T-helper 1 cell (primary cell): ENCODE data around the gene FPR3.
"Not testable (repeated sequence)": the region's sequence is repeated elsewhere in the genome, so short reads cannot be mapped to it uniquely, and the experiment has no call there.

ENCODE experiments used
- DNase-seq, 5 donors: peaks; one replicate each; pipeline ENCODE4 v3.0.0-alpha.2; 2012 to 2020

Gene FPR3

GRCh38 chr19:51784109-51784785, 10.7 kb upstream of the FPR3 start:
- DNase-seq: no peak

DNA sequence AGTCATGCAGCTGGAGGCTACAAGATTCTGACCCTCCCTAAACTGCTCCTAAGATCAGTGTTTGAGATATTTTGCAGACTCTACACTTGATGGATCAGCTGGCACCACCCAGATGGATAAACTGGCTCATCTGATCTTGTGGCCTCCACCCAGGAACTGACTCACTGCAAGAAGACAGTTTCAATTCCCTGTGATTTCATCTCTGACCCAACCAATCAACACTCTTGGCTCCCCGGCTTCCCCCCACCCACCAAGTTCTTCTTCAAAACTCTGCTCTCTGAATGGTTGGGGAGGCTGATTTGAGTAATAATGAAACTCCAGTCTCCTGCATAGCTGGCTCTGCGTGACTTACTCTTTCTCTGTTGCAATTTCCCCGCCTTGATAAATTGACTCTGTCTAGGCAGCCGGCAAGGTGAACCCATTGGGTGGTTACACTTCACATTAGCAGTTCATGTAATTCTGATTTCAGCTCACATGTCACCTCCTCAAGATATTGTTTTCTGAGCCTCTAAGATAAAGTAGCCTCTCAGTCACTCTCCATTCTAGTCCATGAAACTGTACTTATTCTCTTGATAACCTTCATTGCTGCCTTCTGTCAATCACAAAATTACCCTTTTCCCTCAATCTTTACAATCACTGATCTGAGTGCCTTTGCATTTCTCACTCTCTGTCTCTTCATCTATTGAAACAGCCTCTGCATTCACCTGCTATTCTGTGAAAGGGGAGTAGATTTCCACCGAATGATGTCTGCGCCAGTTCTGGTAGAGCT, 9.9 kb upstream of the FPR3 start:
- peak in 1 of 5 donors; percentile 47 for DNase-seq

DNA sequence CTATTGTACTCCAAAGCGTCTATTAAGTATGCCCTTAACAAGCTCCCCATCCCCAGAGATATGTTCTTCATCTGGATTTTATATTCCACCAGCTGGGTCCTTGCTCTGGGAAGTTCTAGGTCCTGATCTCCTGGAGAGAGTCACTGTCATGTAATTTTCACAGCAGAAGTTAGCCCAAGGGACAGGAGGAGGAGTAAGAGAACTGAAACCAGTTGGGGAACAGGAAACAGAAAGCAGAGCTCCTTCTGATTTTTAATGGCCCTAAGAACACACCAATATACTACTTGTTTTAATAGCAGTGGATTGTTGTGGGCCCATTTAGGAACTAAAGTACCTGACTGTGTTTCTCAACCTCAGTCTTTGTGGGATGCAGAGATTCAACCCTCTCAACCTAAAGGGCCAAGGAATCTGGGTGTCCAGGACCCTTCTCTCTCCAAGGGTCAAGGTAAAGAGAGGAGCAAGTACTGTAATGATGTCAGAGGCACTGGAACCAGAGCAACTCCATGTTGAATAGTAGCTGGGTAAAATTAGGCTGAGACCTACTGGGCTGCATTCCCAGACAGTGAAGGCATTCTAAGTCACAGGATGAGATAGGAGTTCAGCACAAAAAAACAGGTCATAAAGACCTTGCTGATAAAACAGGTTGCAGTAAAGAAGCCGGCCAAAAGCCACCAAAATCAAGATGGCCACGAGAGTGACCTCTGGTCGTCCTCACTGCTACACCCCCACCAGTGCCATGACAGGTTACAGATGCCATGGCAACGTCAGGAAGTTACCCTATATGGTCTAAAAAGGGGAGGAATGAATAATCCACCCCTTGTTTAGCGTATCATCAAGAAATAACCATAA, 8.1 kb upstream of the FPR3 start:
- DNase-seq: no peak

- no peak for DNase-seq
Observed at GRCh38 chr19:51788029-51788428, 6.9 kb upstream of the FPR3 start.

- no peak for DNase-seq
Observed at GRCh38 chr19:51789061-51789795, 5.7 kb upstream of the FPR3 start.

GRCh38 chr19:51792932-51793331, 2.0 kb upstream of the FPR3 start:
- DNase-seq: no peak

GRCh38 chr19:51793994-51794393, 963 bp upstream of the FPR3 start:
- DNase-seq: no peak

GRCh38 chr19:51796195-51796679, 1.3 kb downstream of the FPR3 start:
- no peak for DNase-seq

GRCh38 chr19:51797480-51797879, 2.5 kb downstream of the FPR3 start:
- no peak for DNase-seq

GRCh38 chr19:51798062-51798461, 3.1 kb downstream of the FPR3 start:
- no peak for DNase-seq

DNA sequence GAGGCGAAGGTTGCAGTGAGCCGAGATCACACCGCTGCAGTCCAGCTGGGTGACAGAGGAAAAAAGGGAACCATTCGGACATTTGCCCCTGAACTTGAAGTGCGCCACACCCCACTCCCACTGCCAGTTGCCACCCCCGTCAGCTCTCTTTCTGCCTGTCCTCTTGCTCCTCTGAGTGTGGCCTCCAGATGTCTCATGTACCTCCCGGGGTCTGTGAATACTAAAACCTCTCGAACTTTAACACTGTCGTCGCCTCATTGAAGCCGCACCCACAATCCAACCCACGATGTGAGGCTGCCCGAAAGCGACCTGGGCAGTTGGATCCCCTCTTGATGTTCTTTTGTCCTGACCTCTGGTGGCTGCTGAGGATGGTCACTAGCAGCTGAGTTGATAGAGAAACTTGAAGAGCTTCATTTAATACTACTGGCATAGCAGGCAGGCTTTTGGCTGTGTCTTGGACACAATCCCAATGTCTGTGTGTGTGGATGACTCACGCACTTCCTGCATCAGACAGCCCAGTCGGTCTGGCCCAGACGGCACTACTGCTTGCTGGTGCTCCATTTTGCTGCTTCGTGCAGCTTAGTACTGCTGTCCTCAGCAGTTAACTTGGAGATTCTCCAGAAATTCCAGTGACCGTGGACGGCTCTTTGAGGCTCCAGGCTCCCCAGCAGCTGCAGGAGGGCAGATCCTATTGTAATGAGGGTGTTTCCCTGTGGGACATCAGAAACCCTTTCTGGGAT, 4.2 kb downstream of the FPR3 start:
- no peak for DNase-seq

DNA sequence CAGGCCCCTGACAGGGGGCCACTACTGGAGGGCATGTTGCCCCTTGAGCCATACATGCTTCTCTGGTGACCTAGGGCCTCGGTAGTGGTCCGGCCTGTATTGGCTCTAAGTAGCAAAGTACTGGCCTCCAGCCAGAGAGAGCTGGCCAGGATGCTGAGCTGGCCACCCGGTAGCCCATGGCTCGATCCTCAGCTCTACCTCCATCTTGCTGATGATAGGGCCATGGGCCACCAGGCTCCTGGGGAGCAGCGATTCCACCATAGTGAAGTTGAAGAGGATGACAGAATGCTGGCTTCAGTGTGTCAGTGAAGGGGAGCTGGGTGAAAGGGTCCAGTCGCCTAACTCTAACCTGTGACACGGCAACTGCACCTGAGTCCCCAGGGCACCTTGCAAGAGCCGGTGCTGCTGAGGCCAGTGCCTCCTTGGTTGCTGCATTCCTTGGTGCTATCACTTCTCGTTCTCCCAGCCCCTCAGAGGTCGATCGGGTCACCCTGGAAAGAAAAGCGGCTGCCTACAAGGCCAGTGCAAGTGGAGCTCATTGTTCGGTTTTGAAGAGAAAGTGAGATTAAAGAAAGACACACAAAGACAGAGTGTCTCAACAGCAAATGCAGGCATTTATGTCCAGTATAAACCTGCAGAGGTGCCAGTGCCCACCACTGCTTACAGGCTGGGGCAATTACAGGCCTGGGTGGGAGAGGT, 5.0 kb downstream of the FPR3 start:
- no peak for DNase-seq

GRCh38 chr19:51800473-51801244, 5.7 kb downstream of the FPR3 start:
- DNase-seq: no peak

DNA sequence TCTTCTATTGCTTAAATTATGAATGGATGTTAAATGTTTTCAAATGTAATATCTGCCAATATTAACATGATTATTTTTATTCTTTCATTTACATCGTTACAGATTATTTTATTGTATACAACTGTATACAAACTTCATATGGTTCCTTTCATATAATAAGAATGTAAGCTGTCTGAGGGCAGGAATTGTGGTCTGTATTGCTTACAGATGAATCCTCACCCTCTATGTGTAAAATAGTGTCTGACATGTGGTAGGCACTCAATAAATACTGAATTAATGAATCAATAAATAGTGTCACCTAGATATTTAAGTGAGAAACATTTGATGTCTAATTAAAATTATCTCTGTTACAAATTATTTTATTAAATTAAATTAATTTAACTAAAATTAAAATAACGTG, 7.8 kb downstream of the FPR3 start:
- no peak for DNase-seq

DNA sequence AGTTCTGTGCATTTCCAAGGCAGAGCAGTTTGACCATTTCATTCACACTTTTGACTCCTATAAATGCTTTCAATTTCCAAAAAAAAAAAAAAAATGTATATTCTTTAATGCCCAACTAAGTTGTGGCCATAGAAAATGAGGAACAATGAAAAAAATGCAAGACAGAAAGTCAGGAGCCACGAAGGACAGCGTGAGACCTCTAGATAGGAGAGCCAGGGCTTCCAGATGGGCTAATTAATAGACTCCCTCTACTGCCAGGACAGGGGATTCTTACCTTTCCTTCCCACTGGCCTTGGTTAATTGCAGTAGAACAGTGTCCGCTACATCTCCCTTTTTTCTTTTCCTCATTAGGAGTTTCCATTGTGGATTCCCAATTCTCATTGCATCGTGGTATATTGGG, 8.6 kb downstream of the FPR3 start:
- no peak for DNase-seq

DNA sequence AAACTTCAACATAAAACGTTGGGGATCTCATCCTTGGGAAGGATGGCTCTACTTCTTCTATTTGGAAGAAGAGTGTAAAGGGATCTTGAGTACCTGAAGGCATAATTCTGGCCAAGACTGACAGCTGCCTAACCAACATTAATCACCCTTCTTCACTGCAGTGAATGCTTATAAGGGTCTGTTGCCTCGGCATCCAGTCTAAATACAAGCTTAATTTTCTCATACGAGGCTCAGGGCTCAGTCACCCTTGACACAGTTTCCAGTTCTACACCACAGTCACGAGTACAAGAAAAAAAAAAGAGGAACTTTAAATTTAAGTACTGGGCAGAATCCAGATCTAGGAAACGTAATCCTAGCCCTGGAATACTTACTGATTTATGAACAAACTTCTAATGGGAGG, 9.0 kb downstream of the FPR3 start:
- no peak for DNase-seq

DNA sequence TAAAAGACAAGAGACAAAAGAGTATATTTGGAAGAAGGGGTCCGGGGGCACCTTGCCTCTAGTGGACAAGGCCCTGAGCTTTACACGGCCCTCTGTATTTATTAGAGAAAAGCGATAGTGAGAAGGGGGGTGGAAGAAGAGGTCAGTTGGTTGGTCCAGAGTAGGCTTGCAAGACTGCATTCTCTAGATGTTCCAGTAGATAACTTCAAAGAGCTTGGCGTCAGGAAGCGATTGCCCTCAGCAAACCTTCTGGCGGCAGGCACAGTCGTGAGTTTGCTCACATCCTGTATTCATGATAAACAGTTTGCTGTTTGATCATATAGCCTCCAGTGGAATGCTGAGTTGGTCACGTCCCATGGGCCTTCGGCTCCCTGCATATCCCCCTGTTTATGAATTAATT, 9.8 kb downstream of the FPR3 start:
- not testable (repeated sequence) for DNase-seq

GRCh38 chr19:51805396-51805795, 10.4 kb downstream of the FPR3 start:
- DNase-seq: not testable (repeated sequence)

GRCh38 chr19:51806571-51806970, 11.6 kb downstream of the FPR3 start:
- not testable (repeated sequence) for DNase-seq

DNA sequence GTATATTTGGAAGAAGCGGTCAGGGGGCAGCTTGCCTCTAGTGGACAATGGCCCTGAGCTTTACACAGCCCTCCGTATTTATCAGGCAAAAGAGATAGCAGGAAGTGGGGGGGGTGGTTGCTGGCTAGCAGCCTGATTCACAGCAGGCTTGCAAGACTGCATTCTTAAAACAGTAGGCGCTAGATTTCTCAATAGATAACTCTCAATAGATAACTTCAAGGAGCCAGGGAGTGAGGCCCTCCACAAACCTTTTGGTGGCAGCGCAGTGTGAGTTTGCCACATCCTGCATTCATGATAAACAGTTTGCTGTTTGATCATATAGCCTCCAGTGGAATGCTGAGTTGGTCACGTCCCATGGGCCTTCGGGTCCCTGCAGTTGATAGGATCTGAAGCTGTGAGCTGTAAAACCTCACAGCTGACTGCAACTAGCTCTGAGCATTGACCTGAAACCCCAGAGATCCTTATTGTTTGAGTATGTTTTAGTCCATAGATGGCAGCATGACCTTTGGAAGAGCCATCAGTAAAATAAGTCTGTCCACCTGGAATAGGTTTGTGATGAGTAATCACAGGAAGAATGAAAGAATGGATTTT, 12.2 kb downstream of the FPR3 start:
- DNase-seq: no peak
